GM12878 (cell line): Measurements from ENCODE around the gene TGM2. TPM values are rescaled to one million over a fixed set of nuclear protein-coding genes. Genes with fewer than 3 reads are reported as not detected.

Experiments
- BACH1 ChIP-seq: fragments of 450-650 bp; IDR thresholded peaks from 2 replicates; pipeline ENCODE4 v1.6.1; 2017; ENCODE audit warnings: mild to moderate bottlenecking, borderline replicate concordance
- CREB1 ChIP-seq: IDR thresholded peaks from 2 replicates; pipeline ENCODE4 v1.6.1; 2012; ENCODE audit warnings: low read depth, mild to moderate bottlenecking, inconsistent platforms
- CUX1 ChIP-seq: IDR thresholded peaks from 2 replicates; pipeline ENCODE4 v1.6.1; 2012; ENCODE audit warnings: improper control_type of control experiment, low read depth, low read length; ENCODE audit not compliant: insufficient replicate concordance
- HDAC6 ChIP-seq: fragments of 200-600 bp; sonication (generic); IDR thresholded peaks from one replicate; pipeline ENCODE4 v1.8.0; 2017; ENCODE audit warnings: antibody characterized with exemption; ENCODE audit not compliant: unreplicated experiment
- HSF1 ChIP-seq: fragments of 150-350 bp; IDR thresholded peaks from 2 replicates; pipeline ENCODE4 v1.6.1; 2014; ENCODE audit warnings: mild to moderate bottlenecking, low read depth, low read length
- JUNB ChIP-seq: IDR thresholded peaks from 2 replicates; pipeline ENCODE4 v1.6.1; 2016; ENCODE audit warnings: antibody characterized with exemption, mild to moderate bottlenecking
- MAX ChIP-seq: IDR thresholded peaks from 2 replicates; pipeline ENCODE4 v1.6.1; 2012; ENCODE audit warnings: low read depth, low read length, improper control_type of control experiment
- NFIC ChIP-seq: IDR thresholded peaks from 2 replicates; pipeline ENCODE4 v1.6.1; 2012; ENCODE audit warnings: low read depth, mild to moderate bottlenecking, inconsistent platforms, low read length, moderate library complexity
- PAX8 ChIP-seq: fragments of 450-650 bp; IDR thresholded peaks from 2 replicates; pipeline ENCODE4 v1.6.1; 2017; ENCODE audit warnings: mild to moderate bottlenecking, moderate library complexity
- POLR2A ChIP-seq: IDR thresholded peaks from 2 replicates; pipeline ENCODE4 v1.6.1; 2011; ENCODE audit warnings: low read depth, mild to moderate bottlenecking, low read length
- RELA ChIP-seq: fragments of 450-650 bp; IDR thresholded peaks from 2 replicates; pipeline ENCODE4 v1.8.0; 2014; ENCODE audit warnings: borderline replicate concordance; ENCODE audit not compliant: partially characterized antibody
- SMAD1 ChIP-seq: fragments of 450-650 bp; IDR thresholded peaks from 2 replicates; pipeline ENCODE4 v1.6.1; 2018; ENCODE audit warnings: mild to moderate bottlenecking, low read depth; ENCODE audit not compliant: partially characterized antibody
- ZBTB33 ChIP-seq: fragments of 450-650 bp; IDR thresholded peaks from 2 replicates; pipeline ENCODE4 v1.6.1; 2017; ENCODE audit warnings: mild to moderate bottlenecking
- ZNF274 ChIP-seq: IDR thresholded peaks from one replicate; pipeline ENCODE4 v1.8.0; 2011; ENCODE audit not compliant: insufficient read length, insufficient read depth
- ZNF622 ChIP-seq: fragments of 450-650 bp; IDR thresholded peaks from 2 replicates; pipeline ENCODE4 v1.6.1; 2017; ENCODE audit warnings: mild to moderate bottlenecking, inconsistent platforms
- ZNF687 ChIP-seq: fragments of 450-650 bp; IDR thresholded peaks from 2 replicates; pipeline ENCODE4 v1.6.1; 2017; ENCODE audit warnings: mild to moderate bottlenecking, moderate library complexity
- polyA plus RNA-seq, 11 experiments: library from polyadenylated mRNA; depleted of rRNA in 4 of 11; unstranded in 6 of 11; stranded (reverse) in 5 of 11; fragments of >200 nt; fragmentation: Nextera tagmentation in 4 of 11; fragmentation: Illumina TruSeq in 1 of 11; extraction: Ambion mirVana in 4 of 11; extraction: Trizol in 1 of 11; gene quantifications; 1 replicate in 1 of 11; 2 replicates in 10 of 11; pipeline versions ENCODE4 v1.2.1 to v1.2.3, GENCODE V29; 2011 to 2016; ENCODE audit warnings: inconsistent platforms in 2 of 11, missing spikeins in 2 of 11, low read depth in 1 of 11
- total RNA-seq, 4 experiments: library from RNA; depleted of rRNA in 3 of 4; stranded (reverse); fragments of >200 nt in 3 of 4; fragmentation: Illumina TruSeq in 1 of 4; extraction: Trizol in 1 of 4; gene quantifications; 2 replicates each; pipeline versions ENCODE4 v1.2.1 to v1.2.3, GENCODE V29; 2013 to 2021

The TGM2 gene
- total and polyA plus RNA-seq, 10 of the 15 experiments (the other 5 are each of a cell fraction or from before 2014, with no cell fraction given), result 0.11 to 1.9 (median 0.51) TPM

- TF ChIP-seq ZNF687 (no peak), RELA (no peak), ZNF622 (no peak), ZNF274 (no peak), JUNB (no peak), NFIC (no peak), ZBTB33 (no peak), SMAD1 (no peak), HSF1 (no peak), BACH1 (no peak), CREB1 (no peak), PAX8 (no peak), MAX (no peak), HDAC6 (no peak), POLR2A (no peak), CUX1 (no peak)
Measured at GRCh38 chr20:38155811-38156210, 9.3 kb downstream of the TGM2 start (continued).
